ENCODE results near the gene GNLY.

The GNLY gene

DNA sequence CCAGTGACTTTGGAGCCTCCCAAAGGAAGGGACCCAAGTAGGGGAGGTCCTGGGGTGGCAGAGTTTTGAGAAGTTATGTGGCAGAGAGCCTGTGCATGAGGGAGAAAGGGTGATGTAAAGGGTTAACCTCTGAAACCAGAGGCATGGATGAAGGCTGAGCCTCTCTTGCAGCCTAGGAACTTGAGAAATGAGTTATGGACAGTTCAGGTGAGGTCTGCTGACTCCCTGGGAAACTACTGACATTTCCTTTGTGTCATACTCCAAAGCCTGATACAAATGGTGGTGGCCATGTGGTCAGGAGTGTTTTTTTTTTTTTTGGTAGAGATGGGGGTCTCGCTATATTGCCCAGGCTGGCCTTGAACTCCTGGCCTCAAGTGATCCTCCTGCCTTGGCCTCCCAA, 12.4 kb upstream of the GNLY start:
- no peaks in the 10 kb centered on the region for H4K20me1 ChIP-seq
- H3K4me3 ChIP-seq = no peak overlapping the region
- TF ChIP-seq Cebpa-rat (IDR thresholded peaks at IDR 0.05) = no peak
- H3K36me3 ChIP-seq = no peaks in the 10 kb centered on the region
- no peaks in the 10 kb centered on the region for H3K27me3 ChIP-seq
- H3K4me1 ChIP-seq = no peaks in the 10 kb centered on the region
- no peak overlapping the region for H3K9ac ChIP-seq
- H3K27ac ChIP-seq = no peak overlapping the region
- no peaks in the 10 kb centered on the region for H3K9me3 ChIP-seq
- H3K4me2 ChIP-seq = no peak overlapping the region

DNA sequence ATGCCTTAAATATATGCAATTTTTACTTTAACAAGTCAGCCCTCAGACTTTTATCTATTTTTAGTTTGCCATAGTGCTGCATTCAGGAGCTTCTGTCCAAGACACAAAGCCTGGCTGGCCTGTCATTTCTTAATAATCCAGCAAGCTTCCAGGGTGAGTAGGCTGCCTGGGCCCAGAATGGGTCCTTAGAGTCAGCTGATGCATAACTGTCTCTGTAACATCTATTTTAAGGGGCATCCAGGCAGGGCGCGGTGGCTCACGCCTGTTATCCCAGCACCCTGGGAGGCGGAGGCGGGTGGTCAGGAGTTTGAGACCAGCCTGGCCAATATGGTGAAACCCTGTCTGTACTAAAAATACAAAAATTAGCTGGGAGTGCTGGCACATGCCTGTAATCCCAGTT, 11.8 kb upstream of the GNLY start:
- no peak overlapping the region for H3K27ac ChIP-seq
- no peaks in the 10 kb centered on the region for H3K36me3 ChIP-seq
- no peak overlapping the region for H3K4me3 ChIP-seq
- no peaks in the 10 kb centered on the region for H4K20me1 ChIP-seq
- no peaks in the 10 kb centered on the region for H3K27me3 ChIP-seq
- H3K9ac ChIP-seq = no peak overlapping the region
- H3K9me3 ChIP-seq = no peaks in the 10 kb centered on the region
- H3K4me2 ChIP-seq = no peak overlapping the region
- H3K4me1 ChIP-seq = no peaks in the 10 kb centered on the region
- no peak for TF ChIP-seq Cebpa-rat (IDR thresholded peaks at IDR 0.05)

DNA sequence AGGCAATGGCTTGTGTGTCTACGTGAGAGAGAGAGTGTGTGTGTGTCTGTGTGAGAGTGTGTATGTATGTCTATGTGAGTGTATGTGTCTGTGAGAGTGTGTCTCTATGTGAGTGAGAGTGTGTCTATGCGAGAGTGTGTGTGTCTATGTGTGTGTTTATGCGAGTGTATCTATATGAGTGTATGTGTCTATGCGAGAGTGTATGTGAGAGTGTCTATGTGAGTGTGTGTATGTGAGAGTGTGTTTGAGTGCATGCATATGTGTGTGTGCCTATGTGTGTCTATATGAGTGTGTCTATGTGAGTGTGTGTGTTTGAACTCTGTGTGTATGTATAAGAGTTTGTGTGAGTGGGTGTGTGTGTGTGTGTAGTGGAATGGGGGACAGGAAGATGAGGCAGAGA, 9.8 kb upstream of the GNLY start:
- Histone ChIP-seq H3K9ac (no peak overlapping the region), H4K20me1 (no peaks in the 10 kb centered on the region), H3K4me1 (no peaks in the 10 kb centered on the region), H3K36me3 (no peaks in the 10 kb centered on the region), H3K27ac (no peak overlapping the region), H3K4me2 (no peak overlapping the region), H3K4me3 (no peak overlapping the region), H3K9me3 (no peaks in the 10 kb centered on the region), H3K27me3 (no peaks in the 10 kb centered on the region)
- TF ChIP-seq Cebpa-rat (IDR thresholded peaks at IDR 0.05) = no peak

DNA sequence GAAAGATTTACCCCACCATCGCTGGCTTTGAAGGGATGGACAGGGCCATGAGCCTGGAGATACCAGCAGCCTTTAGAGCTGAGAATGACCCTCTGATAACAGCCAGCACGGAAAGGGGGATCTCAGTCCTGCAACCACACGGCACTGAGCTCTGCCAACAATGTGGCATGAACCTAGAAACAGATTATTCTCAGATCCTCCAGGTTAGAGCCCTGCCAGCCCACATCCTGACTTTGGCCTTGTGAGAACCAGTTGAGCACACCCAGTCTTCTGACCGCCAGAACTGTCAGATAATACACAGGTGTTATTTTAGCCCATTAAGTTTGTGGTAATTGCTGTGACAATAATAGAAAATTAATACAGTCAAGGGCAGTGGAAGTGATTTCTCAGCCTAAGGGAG, 9.4 kb upstream of the GNLY start:
- H3K4me1 ChIP-seq = no peaks in the 10 kb centered on the region
- no peak overlapping the region for H3K27ac ChIP-seq
- H3K4me2 ChIP-seq = no peak overlapping the region
- H4K20me1 ChIP-seq = no peaks in the 10 kb centered on the region
- no peak overlapping the region for H3K9ac ChIP-seq
- H3K9me3 ChIP-seq = no peaks in the 10 kb centered on the region
- H3K4me3 ChIP-seq = no peak overlapping the region
- TF ChIP-seq Cebpa-rat (IDR thresholded peaks at IDR 0.05) = no peak
- H3K36me3 ChIP-seq = no peaks in the 10 kb centered on the region
- H3K27me3 ChIP-seq = no peaks in the 10 kb centered on the region

DNA sequence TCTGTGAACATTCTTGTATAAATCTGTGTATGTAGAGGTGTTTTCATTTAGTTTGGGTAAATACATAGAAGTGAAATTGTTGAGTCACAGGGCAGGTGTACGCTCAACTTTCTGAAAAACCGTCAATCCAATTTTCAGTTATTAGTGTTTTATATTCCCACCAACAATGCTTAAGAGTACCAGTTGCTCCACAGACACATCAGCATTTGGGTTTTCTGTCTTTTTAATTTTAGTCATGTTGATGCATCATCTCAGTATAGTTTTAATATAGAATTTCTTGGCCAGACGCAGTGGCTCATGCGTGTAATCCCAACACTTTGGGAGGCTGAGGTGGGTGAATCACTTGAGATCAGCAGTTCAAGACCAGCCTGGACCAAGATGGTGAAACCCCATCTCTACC, 3.2 kb upstream of the GNLY start:
- Histone ChIP-seq H3K27me3 (no peaks in the 10 kb centered on the region), H4K20me1 (no peaks in the 10 kb centered on the region), H3K4me3 (no peak overlapping the region), H3K4me2 (no peak overlapping the region), H3K36me3 (no peaks in the 10 kb centered on the region), H3K9ac (no peak overlapping the region), H3K9me3 (no peaks in the 10 kb centered on the region), H3K4me1 (no peaks in the 10 kb centered on the region), H3K27ac (no peak overlapping the region)
- TF ChIP-seq Cebpa-rat (IDR thresholded peaks at IDR 0.05) = no peak

DNA sequence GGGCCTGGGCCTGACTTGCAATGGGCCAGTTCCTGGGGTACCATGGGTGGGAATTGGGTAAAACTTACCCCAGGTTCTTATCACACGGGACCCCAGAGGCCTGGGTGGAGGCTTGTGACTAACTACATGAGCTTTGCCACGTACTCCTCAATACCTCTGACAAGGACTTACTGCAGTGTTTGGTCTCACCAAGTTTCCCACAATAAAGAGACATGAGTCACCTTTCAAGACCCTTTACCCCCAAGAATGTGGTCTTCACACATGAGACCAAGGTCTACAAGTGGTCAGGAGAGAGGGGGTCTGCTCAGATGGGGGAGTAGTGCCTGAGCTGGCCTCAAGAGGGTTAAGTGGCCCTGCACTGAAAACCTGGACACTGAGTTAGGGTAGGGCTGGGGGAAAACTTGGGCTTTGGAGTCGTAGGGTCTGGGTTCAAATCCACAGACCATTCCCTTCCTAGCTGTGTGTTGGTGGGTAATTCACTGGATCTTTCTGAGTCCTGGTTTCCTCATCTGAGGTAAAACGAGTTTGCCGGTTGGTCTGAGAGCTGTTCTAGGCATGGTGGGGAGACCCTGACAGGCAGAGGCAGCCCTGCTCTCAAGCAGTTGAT, 2.0 kb upstream of the GNLY start:
- Histone ChIP-seq H3K36me3 (no peaks in the 10 kb centered on the region), H3K27me3 (no peaks in the 10 kb centered on the region), H3K4me3 (no peak overlapping the region), H3K4me2 (no peak overlapping the region), H3K27ac (no peak overlapping the region), H3K4me1 (no peaks in the 10 kb centered on the region), H3K9ac (no peak overlapping the region), H4K20me1 (no peaks in the 10 kb centered on the region), H3K9me3 (no peaks in the 10 kb centered on the region)
- TF ChIP-seq Cebpa-rat (IDR thresholded peaks at IDR 0.05) = no peak

DNA sequence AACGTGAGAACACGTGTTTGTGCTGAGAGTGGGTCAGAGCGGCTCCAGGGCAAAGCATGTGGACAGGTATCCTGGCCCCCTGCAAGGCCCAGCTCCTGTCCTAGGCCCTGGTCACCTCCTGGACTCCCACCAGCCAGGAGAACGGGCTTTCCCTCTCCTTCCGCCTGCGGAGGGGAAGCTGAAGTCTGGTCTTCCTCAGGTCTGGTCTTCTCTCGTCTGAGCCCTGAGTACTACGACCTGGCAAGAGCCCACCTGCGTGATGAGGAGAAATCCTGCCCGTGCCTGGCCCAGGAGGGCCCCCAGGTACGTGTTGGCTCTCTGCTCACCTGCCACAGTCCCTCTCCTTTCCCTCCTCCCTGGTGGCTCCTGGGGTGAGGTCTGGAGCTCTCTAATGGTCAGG, 963 bp downstream of the GNLY start:
- Histone ChIP-seq H3K9me3 (no peaks in the 10 kb centered on the region), H3K4me2 (no peak overlapping the region), H3K36me3 (no peaks in the 10 kb centered on the region), H4K20me1 (no peaks in the 10 kb centered on the region), H3K27me3 (no peaks in the 10 kb centered on the region), H3K4me1 (peaks cover 14% of the 10 kb centered on the region), H3K9ac (no peak overlapping the region), H3K4me3 (no peak overlapping the region), H3K27ac (no peak overlapping the region)
- no peak for TF ChIP-seq Cebpa-rat (IDR thresholded peaks at IDR 0.05)

DNA sequence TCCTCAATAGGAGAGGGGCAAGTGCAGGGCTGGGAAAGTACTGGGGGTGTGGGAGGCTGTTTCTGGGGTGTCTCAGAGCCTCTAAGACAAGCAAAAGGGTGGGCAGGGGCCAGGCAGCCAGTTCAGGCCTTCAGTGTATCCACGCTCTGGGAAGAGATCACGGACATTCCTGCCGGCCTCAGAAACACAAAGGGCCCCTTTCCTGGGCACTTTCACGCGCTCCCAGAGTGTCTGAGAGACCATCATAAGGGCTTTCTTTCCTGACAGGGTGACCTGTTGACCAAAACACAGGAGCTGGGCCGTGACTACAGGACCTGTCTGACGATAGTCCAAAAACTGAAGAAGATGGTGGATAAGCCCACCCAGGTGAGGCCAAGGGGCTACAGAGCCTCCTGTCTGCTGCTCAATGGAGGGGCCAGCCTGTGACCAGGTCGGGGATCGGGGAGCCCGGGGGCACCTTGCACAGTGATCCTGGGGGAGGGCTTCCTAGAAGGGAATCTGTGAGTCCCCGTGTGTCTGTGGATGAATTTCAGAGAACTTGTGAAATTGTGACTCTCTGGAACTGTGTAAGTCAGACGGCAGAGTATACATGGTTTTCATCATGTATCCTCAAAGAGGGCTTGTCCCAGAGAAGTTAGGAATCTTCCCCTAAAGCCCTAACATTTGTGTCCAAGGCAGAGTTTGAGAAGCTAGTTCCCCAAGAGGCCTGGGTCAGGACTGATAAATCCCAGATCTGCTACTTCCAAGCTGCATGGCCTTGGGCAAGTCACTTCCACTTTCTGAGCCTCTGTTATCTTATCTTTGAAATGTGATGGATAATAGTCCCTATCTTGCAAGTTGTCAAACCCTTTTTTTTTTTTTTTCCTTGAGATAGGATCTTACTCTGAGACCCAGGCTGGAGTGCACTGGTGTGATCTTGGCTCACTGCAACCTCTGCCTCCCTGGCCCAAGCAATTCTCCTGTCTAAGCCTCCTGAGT, 1.8 kb downstream of the GNLY start:
- no peak for TF ChIP-seq Cebpa-rat (IDR thresholded peaks at IDR 0.05)
- no peaks in the 10 kb centered on the region for H3K27me3 ChIP-seq
- no peak overlapping the region for H3K9ac ChIP-seq
- peaks cover 14% of the 10 kb centered on the region for H3K4me1 ChIP-seq
- no peaks in the 10 kb centered on the region for H3K36me3 ChIP-seq
- no peak overlapping the region for H3K4me3 ChIP-seq
- no peaks in the 10 kb centered on the region for H4K20me1 ChIP-seq
- no peaks in the 10 kb centered on the region for H3K9me3 ChIP-seq
- H3K4me2 ChIP-seq = no peak overlapping the region
- no peak overlapping the region for H3K27ac ChIP-seq

DNA sequence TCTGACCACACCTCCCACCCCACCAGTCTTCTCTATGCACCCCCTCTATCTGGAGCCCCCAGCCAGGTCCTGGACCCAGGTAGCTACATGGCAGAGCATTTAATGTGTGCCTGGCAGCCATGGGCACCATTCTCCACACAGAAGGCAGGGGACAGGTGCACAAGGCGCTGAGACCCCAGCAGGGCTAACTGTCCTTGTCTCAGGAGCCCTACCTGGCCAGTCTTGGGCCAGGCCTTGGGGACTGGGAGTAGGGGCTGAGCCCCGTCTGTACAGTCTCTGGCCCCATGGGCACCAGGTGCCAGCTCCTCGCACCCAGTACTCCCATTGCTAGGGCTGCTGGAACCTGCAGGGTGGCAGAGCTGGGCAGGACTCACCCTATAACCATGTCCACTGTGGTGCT, 2.9 kb downstream of the GNLY start:
- no peak for TF ChIP-seq Cebpa-rat (IDR thresholded peaks at IDR 0.05)
- H3K27me3 ChIP-seq = no peaks in the 10 kb centered on the region
- H3K9me3 ChIP-seq = no peaks in the 10 kb centered on the region
- H3K4me2 ChIP-seq = no peak overlapping the region
- no peak overlapping the region for H3K9ac ChIP-seq
- H3K4me1 ChIP-seq = peaks cover 14% of the 10 kb centered on the region
- no peak overlapping the region for H3K4me3 ChIP-seq
- no peaks in the 10 kb centered on the region for H4K20me1 ChIP-seq
- no peaks in the 10 kb centered on the region for H3K36me3 ChIP-seq
- no peak overlapping the region for H3K27ac ChIP-seq

DNA sequence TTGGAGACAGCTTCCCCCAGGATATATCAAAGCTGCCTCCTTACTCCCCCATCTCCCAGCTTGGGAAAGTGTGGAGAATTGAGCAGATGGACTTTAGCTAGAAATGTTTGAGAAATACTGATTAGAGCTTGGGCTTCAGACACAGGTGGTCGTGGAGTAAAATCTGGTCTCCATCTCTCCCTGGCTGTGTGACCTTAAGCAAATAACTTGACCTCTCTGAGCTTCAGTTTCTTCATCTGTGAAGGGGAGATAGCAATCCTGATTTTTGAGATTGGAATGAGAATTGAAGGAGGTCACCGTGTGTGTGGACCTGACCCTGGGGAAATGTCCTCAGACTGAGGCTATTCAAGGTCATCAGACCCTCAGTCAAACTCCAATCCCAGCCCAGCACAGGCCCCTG, 3.6 kb downstream of the GNLY start:
- H3K4me3 ChIP-seq = no peak overlapping the region

More for the DNA sequence above, 3.6 kb downstream of the GNLY start:
- Histone ChIP-seq H3K9ac (peak overlapping the region; percentile 53; the same call in 1 of the 2 replicates), H3K9me3 (no peaks in the 10 kb centered on the region), H4K20me1 (no peaks in the 10 kb centered on the region), H3K4me2 (peak overlapping the region; percentile 49), H3K36me3 (no peaks in the 10 kb centered on the region), H3K27me3 (no peaks in the 10 kb centered on the region), H3K4me1 (peaks cover 14% of the 10 kb centered on the region), H3K27ac (peak overlapping the region; percentile 37; the same call in 1 of the 2 replicates)
- no peak for TF ChIP-seq Cebpa-rat (IDR thresholded peaks at IDR 0.05)
